Measurements from ENCODE around the gene SLC1A7.

Gene SLC1A7

DNA sequence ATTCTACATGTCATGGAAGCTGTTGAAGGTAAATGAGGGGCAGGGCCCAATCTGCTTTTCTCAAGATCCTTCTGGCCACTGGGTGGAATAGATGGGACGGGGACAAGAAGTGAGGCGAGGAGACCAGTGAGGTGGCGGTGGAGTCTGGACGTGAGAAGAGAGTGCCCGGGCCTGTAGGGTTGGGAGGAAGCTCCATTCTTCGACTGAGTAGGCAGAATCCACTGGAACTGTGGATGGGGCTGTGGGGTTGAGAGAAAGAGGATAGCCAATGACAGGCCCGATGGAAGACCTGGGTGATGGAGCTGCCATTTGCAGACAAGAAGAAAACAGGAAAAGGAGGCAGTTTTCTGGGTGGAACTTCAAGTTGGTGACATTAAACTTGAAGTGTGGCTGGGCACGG lies 10.3 kb downstream of the SLC1A7 start:
- no peak for DNase-seq

DNA sequence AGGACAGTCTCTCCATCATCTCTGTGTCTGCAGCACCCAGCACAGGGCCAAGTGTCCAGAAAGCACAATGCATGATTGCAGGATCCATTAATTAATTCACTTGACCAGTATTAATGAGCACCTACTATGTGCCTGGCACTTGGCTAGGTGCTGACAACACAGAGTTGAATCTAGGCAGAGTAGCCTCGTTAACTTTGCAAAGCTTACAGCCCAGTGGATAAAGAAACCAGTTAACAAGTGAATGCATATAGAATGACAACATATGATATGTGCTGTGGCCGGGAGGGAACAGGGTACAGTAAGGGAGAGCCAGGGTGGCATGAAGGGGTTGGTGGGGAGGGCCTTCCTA lies 10.9 kb downstream of the SLC1A7 start:
- DNase-seq, result no peak

DNA sequence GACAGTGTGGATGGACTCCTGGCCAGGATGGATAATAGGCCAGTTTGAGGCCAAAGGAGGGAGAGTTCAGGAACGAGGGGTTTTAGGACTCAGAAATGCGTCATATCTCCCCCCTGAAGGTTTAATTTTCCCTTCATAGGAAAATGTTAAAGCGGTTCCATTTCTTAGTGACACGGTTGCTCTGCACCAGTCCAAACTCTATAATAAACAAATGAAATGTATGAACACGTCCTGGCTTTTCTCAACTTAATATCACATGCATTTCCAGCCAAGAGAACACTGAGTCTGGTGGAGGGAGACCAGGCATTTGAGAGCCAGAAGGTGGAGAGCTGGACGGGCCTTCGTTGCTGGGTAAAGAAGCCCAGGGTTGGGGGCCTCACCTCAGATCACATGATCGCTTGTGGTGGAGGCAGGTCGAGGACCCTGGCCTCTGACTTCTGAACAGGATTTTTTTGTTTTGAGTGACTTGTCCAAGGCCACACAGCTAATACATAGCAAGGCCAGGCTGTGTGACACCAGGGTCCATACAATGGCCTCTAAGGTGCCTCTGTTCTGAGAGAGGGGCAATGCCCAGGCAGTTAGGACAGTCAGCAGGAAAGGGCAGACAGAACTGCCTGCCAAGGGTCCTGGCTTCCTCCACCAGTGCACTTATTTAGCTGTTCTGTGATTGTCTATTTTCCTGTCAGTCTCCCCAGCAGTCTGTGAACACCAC lies 11.4 kb downstream of the SLC1A7 start:
- no peak for DNase-seq

DNA sequence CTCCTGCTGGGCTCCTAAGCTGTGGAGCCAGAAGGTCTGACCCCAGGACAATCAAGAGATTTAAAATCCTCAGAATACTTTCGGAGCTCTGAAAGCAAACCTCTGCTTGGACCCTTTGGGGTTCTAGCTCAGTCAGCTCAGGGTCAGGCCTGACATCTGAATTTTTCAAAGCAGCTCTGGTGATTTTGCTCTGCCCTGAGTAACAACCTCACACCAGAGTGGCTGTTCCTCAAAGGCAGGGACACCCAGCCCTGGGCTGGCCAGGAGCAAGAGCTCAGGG lies 11.9 kb downstream of the SLC1A7 start:
- no peak for DNase-seq

DNA sequence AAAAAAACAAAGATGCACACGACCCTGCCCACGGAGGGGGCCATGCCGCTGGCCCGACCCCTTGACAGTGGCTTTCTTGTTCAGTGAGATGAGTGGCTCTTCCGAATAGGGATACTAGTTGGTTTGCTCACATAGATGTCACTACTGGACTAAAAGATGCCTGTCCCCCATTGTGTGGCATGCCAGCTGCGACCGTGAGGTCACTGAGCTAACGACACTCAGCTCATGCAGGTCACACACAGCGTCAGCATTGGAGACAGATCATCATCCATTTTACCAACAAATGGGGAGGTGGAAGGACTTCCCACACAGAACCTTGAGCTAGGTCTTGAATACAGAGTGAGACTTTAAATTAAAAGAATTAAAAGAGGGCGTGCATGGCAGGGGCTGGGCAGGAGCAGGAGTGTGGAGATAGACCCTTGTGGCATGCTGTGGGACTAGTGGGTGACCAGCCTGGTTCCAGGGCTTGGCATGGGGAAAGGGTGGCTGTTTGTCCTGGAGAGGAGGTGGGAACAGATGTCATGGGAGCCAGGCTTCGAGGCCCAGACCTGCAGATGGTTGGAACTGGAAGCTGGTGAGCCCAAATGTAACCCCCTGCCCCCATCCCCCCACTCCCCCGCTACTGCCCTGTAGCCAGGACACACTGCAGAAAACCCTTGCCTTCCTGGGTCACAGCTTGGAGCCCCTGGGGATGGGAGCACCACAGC lies 12.4 kb downstream of the SLC1A7 start:
- no peak for DNase-seq

DNA sequence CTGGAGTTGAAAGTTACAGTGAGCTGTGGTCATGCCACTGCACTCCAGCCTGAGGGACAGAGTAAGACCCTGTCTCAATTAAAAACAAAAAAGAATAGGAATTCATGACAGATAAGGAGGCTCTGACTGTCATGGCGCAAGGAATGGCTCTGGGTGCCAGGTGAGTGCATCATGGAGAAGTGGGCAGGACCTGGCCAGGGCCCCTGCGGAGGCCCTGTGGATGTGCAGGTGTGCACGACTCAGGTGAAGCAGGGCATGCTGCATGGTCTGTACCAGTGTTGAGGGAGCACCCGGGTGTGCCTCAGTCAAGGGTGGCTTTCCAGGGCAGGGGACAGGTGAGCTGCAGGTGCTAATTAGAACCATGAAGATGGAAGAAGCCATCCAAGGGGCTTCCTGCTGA lies 14.0 kb downstream of the SLC1A7 start:
- no peak for DNase-seq

DNA sequence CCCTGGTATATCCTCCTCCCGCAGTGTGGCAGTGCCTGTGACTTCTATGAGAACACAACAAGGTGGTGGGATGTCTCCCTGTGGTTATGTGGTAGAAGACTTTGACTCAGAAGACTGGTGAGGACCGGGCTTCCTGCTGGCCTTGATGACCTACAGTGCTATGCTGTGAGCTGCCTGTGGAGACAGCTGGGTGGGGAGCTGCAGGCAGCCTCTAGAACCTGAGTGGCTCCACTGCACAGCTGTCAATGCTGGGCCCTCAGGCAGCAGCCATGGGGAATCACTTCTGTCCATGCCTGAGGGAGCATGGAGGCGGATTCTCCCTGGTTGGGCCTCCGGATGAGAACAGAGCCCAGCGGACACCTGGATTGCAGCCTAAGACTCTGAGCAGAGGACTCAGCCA lies 14.9 kb downstream of the SLC1A7 start:
- DNase-seq, result no peak

DNA sequence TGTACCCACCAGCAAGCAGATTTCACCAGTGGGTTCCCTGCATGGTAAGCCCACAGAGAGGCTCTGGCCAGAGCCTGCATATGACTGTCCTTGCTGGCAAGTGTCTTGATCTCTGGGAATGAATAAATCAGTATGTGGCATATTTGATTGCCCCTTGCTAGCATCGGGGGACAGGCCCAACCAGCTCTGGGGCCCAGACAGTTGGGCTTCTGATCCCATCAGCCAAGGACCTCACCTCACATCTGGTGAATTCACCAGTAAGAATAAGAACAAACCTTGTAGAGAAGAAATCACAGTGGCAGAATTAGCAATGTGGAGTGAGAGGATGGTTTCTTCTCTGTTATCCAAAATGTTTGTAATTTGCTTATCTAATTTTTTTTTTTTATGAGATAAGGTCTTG lies 15.9 kb downstream of the SLC1A7 start:
- DNase-seq, result no peak

DNA sequence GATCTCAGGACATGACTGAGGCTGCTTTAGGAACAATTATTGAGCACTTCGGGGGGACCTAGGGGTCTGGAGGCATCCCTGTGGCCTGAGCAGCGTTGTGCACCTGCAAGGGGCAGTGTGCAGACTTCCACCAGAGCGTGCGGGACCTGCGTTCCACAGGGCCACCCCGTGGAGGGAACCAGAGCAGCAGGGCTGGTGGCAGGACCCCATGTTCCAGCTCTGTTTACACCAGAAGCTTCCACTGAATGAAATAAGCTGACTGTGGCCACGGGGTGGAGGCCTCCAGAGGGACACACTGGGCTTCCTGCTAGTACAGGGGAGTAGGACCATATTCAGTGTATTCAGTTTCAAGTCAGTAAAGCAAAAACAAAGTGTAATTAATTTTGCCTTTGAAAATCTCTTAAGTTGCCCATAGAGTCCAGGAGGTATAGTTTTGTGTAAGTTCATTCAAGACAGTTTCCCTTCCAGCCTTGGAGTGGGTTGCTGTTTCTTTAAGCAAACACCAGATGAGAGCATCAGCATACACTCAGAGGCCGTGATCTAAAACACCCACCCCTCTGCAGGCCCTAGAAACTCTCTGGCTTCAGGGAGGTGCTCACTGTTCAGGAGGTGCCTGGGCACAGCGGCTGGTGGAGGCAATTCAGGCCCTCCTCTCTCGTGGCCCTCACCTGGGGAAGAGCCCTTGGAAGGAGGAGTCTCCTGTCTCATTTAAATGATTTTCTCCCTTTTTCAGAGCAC lies 16.6 kb downstream of the SLC1A7 start:
- DNase-seq, result no peak

DNA sequence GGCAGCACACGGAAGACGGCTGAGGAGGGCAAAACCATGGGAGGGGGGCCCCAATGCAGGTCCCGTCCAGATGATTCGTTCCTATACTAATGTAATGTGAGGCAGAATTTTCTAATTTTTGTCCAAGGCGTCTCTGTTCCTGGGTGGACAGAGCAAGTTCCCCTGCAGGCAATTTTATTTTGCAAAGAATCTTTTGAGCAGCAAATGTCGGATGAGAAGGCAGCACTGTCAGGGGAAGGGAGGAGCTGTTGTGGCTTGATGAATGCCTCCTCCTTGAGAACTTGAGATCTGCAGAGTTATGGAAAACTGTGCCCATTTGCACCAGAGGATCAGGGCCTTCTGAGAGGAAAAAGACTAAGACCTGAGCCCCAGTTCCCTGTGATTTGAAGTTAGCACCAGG lies 17.3 kb downstream of the SLC1A7 start:
- DNase-seq, result no peak

DNA sequence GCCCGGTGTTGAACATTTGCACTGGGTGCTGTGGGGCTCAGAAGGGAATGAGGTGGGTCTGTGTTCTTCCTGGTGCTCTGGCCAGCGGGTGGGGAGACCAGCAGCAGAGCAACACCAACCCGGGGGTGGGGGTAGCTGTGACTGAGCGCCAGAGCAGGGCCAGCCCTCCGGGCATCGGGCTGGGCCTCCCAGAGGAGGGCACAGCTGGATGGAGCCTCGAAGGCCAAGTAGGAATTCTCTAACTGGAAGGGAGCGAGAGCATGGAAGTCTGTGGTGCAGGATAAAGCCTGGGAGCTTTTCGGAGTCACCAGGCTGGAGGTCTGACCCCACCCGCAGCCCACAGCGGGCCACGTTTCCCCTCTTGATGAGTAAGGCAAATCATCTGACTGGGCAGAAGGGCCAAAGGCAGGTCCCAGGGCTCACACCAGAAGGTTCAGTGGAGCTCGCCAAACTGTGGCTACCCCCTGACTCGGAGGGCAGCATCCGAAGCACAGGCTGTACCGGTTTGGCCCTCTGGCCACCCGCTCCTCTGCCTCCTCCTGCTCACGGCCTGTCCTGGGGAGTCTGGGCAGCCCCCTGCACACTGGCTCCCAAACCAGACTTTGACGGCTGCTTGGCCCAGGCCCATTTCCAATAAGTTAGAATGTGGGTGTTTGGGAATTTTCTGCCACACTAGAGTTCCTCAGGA lies 18.8 kb downstream of the SLC1A7 start:
- DNase-seq, result no peak

DNA sequence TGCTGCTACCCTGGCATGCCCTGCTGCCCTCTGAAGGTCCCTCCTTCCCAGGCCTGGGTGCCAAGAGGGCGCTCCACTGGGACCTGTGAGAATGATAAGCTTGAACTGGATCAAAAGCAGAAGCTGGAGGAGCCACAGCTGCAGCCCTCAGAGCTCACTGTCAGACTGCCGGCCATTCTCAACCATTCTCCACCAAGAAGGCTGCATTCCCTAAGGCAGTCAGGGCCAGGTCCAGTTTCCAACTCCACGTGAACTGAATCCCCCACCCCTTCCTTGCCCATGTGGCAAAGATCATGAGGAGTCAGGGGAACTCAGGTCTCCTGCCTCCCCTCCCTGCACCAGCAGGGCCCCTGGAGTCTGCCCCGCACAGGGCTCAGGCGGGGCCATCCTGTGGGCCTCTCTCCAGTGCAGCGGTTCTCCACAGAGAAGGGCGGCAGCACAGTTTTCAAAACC lies 19.5 kb downstream of the SLC1A7 start:
- no peak for DNase-seq

DNA sequence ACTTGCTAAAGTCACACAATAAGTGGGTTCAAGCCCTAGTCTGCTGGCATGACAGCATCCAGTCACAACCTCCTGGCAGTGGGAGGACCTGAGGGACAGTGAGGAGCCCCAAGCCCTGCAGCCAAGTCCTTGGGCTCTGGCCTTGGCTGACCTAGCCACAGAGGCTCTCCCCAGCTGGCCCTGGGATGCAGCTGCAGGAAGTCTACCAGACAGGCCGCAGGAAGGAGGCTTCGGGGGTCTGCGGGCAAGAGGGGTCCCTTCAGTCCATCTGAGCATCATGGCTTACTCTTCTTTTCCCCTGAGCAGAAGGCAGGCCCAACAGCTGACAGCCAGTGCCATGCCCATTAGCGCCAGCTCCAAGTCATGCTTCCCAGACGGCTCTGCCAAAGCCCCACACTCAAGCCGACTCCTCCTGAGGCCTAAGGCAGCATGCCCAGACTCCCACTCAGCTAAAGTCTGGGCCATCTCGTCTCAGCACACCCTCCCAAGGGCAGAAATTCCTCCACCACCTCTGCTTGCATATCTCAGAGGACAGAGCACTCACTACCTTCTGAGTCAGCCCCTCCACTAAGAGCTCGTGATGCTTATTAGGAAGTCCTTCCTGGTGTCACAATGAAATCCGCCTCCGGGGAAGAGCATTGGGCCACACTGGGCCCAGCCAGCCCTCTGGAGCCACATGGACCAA lies 20.1 kb downstream of the SLC1A7 start:
- DNase-seq, result no peak

DNA sequence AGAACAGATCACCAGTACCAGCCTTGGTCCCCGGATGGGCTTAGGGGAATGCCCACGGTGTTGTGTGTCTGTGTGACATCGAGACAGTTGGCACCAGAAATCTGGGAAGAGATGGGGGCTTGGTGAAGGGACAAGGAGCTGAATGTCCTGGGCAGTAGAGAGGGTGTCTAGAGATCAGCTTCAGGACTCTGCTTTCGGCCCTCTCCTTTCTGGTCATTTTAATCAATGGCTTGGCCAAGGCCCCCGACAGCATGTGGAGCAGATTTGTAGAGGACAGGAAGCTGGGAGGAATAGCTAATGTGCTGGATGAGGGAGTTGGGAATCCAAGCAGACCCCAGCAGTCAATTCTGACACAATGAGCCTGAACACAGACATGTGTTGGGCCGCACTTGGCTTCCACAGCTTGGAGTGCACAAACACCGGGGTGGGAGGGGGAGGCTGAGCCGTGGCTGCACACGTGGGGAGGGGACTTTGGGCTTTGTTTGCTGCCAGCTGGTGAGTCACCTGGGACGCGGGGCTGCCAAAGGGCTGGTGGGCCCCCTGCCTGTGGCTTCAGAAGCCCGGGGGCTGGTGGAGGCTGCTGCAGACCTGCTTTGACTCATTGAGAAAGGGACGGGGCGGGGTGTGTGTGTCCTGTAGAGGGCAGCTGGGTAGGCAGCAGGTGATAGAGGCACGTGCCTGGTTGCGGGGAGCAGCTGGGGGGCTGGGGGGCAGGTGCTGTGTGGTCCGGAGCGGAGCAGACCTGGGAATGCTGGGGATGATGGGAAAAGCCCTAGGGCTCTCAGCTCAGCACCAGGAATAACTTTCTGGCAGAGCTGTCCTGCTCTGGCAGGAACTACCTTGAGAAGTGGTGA lies 20.9 kb downstream of the SLC1A7 start:
- DNase-seq, result no peak

DNA sequence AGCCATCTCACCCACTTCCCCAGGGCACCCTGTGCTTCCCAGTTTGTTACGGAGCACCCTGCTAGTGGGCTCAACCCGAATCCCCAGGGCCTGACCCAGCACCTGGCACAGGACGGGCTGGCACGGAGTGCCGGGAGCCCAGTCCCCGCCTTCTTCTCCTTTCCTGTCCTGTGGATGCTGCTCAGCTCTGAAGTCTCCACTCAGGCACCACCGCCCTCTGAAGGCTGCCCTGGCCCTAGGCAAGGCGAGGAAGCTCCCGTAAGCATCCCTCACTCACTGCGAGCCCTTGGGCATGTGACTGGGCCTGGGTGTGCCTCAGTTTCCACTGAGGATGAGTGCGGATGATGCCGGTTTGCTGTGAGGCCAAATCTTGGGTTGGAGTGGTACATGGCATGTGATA lies 21.8 kb downstream of the SLC1A7 start:
- no peak for DNase-seq

DNA sequence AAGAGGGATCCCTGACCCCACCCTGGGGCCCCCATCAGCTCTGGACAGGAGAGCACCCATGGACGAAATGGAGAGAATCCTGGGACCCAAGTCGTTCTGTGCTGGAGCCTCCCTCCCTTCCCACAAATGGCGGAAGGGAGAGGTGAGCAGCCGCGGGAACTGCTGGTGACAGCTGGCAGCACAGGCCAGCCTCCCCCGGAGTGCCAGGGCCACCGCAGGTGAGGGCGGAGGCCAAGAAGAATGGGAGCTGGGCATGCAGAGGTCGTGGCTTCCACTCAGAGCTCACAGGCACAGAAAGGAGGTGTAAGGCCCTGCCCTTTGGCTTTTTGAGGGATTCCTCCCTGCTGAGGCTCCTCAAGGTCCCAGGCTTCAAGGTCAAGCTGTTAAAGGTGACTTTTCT lies 24.6 kb downstream of the SLC1A7 start:
- DNase-seq, result no peak

DNA sequence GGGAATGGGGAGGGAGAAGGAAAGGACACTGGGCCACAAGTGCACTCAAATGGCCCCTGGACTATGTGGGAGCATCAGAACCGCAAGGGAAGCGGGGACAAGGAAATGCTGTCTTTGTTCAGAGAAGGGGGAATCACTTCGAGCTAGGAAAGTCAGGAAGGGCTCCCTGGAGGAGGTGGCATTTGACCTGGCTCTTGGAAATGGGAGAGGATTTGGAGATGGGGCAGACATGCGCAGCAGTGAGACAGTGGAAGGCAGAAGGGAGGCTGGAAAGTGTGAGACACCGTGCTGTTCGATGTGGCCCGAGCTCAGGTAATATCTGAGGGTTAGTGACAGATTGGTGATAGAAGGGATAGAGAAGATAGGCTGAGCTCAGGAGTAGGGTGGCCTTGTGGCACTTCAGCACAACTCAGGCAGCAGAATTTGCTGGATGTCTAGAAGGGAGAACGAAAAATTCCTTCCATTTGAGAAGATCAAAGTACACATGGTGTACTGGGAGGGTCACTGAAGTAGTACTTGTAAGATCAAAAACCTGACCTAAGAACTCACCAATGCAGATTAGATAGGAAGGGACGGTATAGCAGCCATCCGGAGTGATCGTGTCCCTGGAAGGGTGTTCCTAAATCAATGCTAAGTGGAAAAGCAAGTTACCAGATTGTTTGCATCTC lies 25.4 kb downstream of the SLC1A7 start:
- no peak for DNase-seq

DNA sequence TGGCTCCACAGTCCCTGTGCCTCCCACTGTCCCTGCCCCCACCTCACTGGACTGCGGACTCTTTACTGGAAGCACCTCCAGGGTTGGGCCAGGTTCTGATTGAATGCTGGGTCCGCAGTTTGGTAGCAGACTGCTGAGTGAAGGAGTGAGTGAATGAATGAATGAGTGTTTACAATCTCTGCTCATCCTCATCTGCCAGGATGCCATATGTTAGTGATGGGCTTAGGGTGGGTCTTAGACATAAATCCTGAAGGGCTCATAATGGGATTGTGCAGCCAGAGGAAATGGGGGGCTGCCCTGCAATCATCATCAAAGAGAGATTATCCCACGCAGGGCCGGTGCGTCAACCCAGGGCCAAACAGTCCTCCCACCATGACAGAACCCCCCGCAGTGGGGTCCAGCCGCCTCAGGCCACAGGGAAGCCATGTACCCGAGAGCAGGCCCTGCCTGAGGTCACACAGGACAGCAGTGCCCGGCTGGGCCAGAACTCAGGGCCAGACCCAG lies 26.1 kb downstream of the SLC1A7 start:
- DNase-seq, result no peak

DNA sequence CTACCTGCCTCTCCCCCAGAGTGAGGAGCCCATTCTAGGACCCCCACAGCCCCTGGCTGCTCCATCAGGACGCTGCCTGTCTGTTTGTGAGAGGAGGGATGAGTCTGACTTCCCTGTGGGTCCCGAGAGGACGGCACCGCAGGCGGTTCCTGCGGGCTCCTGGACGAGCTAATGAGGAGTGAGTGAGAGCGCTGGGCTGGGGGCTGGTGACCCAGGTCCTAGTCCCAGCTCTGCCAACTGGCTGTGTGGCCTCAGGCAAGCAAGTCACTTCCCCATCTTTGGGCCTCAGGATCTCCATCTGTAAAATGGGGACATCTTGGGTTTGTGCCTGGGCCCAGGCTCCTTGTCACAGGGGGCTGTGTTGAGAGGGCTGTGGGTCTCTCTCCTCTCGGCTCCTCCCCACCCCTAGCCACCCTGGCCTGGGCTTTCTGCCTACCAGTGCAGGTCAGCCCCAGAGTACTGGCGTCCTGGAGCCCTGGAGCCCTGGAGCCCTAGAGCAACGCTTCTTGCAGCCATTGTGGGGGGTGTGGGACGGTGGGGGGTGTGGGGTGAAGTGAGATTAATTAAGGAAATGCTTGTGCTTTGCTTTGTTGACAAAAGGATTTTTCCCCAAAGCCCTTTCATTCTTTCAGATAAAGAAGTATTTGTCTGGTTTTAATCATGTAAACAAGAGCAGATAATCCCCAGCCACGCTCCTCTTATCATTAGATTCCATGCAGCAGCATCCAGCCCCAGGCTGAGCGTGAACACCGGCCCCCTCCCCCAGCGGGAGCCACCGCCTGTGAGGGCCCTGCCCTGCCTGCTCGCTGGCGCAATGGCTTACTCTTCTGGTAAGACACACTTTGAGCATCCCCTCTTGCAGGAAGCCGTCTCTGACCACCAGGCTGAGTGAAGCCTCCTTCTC lies 26.8 kb downstream of the SLC1A7 start:
- DNase-seq, result no peak
